ENCODE data around the gene SORCS3. TPM values are rescaled to one million over a fixed set of nuclear protein-coding genes. Genes with fewer than 3 reads are reported as not detected.

The SORCS3 gene
- total RNA-seq, 1 experiment from 2014 or later = 0.94 TPM

DNA sequence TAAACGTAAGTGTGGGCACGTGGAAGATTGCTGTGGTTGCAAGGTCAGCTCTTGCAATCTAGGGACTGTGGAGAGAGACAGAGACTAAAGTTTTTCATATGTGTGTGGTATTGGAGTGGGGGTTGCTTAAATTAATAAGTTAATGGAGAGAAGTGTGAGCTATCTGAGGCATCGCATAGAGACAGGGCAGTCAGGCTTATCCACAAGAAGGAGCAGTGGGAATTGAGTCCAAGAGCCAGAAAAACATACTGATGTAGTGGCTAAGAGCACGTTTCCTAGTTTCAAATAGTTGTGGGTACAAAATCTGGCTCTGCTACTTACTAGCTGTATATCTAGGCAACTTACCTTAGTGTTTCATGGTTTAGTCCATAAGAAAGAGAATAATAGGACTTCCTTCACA is 65.8 kb downstream of the SORCS3 start:
- Mint-ChIP-seq H3K27ac (peak overlapping the region; percentile 21), H3K9me3 (no peaks in the 10 kb centered on the region), H3K36me3 (no peaks in the 10 kb centered on the region), H3K27me3 (ENCODE audit: low read depth) (no peaks in the 10 kb centered on the region), H3K4me1 (peaks cover 58% of the 10 kb centered on the region), H3K4me3 (no peak overlapping the region)
- ChIA-PET CTCF (interaction anchor here (1.2 kb wide), 1 partner anchor 353 kb away, joined by 4 read pairs; the partner anchor contains the start of gene CFAP58), POLR2A (no interaction called here)
- DNase-seq (ENCODE audit: low spot score) (no peak), ATAC-seq (no peak)
- TF ChIP-seq ZNF396 (CRISPR knock-in tag; IDR thresholded peaks at IDR 0.05; ENCODE audit: borderline replicate concordance) = no peak
- TF ChIP-seq JAZF1 (CRISPR knock-in tag; IDR thresholded peaks at IDR 0.05) = no peak
- TF ChIP-seq, protein P1, sequence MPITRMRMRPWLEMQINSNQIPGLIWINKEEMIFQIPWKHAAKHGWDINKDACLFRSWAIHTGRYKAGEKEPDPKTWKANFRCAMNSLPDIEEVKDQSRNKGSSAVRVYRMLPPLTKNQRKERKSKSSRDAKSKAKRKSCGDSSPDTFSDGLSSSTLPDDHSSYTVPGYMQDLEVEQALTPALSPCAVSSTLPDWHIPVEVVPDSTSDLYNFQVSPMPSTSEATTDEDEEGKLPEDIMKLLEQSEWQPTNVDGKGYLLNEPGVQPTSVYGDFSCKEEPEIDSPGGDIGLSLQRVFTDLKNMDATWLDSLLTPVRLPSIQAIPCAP (CRISPR knock-in tag; IDR thresholded peaks at IDR 0.05) = no peak
- no peak for TF ChIP-seq EMX1 (CRISPR knock-in tag; IDR thresholded peaks at IDR 0.05)
- TF ChIP-seq, protein P2, sequence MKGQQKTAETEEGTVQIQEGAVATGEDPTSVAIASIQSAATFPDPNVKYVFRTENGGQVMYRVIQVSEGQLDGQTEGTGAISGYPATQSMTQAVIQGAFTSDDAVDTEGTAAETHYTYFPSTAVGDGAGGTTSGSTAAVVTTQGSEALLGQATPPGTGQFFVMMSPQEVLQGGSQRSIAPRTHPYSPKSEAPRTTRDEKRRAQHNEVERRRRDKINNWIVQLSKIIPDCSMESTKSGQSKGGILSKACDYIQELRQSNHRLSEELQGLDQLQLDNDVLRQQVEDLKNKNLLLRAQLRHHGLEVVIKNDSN (CRISPR knock-in tag; IDR thresholded peaks at IDR 0.05) = no peak
- TF ChIP-seq GABPB1 (CRISPR knock-in tag; IDR thresholded peaks at IDR 0.05) = no peak
- no peak for TF ChIP-seq NR3C1 (CRISPR knock-in tag; conservative IDR thresholded peaks at IDR 0.05; ENCODE audit: low read depth)
- no peak for TF ChIP-seq IRF2 (CRISPR knock-in tag; IDR thresholded peaks at IDR 0.05; ENCODE audit: borderline replicate concordance, low read depth)
- TF ChIP-seq, protein P3, sequence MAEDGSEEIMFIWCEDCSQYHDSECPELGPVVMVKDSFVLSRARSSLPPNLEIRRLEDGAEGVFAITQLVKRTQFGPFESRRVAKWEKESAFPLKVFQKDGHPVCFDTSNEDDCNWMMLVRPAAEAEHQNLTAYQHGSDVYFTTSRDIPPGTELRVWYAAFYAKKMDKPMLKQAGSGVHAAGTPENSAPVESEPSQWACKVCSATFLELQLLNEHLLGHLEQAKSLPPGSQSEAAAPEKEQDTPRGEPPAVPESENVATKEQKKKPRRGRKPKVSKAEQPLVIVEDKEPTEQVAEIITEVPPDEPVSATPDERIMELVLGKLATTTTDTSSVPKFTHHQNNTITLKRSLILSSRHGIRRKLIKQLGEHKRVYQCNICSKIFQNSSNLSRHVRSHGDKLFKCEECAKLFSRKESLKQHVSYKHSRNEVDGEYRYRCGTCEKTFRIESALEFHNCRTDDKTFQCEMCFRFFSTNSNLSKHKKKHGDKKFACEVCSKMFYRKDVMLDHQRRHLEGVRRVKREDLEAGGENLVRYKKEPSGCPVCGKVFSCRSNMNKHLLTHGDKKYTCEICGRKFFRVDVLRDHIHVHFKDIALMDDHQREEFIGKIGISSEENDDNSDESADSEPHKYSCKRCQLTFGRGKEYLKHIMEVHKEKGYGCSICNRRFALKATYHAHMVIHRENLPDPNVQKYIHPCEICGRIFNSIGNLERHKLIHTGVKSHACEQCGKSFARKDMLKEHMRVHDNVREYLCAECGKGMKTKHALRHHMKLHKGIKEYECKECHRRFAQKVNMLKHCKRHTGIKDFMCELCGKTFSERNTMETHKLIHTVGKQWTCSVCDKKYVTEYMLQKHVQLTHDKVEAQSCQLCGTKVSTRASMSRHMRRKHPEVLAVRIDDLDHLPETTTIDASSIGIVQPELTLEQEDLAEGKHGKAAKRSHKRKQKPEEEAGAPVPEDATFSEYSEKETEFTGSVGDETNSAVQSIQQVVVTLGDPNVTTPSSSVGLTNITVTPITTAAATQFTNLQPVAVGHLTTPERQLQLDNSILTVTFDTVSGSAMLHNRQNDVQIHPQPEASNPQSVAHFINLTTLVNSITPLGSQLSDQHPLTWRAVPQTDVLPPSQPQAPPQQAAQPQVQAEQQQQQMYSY (CRISPR knock-in tag; IDR thresholded peaks at IDR 0.05) = no peak
- TF ChIP-seq, protein P4, sequence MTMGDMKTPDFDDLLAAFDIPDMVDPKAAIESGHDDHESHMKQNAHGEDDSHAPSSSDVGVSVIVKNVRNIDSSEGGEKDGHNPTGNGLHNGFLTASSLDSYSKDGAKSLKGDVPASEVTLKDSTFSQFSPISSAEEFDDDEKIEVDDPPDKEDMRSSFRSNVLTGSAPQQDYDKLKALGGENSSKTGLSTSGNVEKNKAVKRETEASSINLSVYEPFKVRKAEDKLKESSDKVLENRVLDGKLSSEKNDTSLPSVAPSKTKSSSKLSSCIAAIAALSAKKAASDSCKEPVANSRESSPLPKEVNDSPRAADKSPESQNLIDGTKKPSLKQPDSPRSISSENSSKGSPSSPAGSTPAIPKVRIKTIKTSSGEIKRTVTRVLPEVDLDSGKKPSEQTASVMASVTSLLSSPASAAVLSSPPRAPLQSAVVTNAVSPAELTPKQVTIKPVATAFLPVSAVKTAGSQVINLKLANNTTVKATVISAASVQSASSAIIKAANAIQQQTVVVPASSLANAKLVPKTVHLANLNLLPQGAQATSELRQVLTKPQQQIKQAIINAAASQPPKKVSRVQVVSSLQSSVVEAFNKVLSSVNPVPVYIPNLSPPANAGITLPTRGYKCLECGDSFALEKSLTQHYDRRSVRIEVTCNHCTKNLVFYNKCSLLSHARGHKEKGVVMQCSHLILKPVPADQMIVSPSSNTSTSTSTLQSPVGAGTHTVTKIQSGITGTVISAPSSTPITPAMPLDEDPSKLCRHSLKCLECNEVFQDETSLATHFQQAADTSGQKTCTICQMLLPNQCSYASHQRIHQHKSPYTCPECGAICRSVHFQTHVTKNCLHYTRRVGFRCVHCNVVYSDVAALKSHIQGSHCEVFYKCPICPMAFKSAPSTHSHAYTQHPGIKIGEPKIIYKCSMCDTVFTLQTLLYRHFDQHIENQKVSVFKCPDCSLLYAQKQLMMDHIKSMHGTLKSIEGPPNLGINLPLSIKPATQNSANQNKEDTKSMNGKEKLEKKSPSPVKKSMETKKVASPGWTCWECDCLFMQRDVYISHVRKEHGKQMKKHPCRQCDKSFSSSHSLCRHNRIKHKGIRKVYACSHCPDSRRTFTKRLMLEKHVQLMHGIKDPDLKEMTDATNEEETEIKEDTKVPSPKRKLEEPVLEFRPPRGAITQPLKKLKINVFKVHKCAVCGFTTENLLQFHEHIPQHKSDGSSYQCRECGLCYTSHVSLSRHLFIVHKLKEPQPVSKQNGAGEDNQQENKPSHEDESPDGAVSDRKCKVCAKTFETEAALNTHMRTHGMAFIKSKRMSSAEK (CRISPR knock-in tag; IDR thresholded peaks at IDR 0.05; ENCODE audit: borderline replicate concordance) = no peak
- TF ChIP-seq, protein P5, sequence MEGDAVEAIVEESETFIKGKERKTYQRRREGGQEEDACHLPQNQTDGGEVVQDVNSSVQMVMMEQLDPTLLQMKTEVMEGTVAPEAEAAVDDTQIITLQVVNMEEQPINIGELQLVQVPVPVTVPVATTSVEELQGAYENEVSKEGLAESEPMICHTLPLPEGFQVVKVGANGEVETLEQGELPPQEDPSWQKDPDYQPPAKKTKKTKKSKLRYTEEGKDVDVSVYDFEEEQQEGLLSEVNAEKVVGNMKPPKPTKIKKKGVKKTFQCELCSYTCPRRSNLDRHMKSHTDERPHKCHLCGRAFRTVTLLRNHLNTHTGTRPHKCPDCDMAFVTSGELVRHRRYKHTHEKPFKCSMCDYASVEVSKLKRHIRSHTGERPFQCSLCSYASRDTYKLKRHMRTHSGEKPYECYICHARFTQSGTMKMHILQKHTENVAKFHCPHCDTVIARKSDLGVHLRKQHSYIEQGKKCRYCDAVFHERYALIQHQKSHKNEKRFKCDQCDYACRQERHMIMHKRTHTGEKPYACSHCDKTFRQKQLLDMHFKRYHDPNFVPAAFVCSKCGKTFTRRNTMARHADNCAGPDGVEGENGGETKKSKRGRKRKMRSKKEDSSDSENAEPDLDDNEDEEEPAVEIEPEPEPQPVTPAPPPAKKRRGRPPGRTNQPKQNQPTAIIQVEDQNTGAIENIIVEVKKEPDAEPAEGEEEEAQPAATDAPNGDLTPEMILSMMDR (IDR thresholded peaks at IDR 0.05) = no peak
- no peak for TF ChIP-seq MXD4 (CRISPR knock-in tag; IDR thresholded peaks at IDR 0.05; ENCODE audit: borderline replicate concordance)
- no peak for TF ChIP-seq ZNF416 (CRISPR knock-in tag; IDR thresholded peaks at IDR 0.05)

Data from WTC11 (cell line).